Measurements from ENCODE around the gene GINS2.

DNA sequence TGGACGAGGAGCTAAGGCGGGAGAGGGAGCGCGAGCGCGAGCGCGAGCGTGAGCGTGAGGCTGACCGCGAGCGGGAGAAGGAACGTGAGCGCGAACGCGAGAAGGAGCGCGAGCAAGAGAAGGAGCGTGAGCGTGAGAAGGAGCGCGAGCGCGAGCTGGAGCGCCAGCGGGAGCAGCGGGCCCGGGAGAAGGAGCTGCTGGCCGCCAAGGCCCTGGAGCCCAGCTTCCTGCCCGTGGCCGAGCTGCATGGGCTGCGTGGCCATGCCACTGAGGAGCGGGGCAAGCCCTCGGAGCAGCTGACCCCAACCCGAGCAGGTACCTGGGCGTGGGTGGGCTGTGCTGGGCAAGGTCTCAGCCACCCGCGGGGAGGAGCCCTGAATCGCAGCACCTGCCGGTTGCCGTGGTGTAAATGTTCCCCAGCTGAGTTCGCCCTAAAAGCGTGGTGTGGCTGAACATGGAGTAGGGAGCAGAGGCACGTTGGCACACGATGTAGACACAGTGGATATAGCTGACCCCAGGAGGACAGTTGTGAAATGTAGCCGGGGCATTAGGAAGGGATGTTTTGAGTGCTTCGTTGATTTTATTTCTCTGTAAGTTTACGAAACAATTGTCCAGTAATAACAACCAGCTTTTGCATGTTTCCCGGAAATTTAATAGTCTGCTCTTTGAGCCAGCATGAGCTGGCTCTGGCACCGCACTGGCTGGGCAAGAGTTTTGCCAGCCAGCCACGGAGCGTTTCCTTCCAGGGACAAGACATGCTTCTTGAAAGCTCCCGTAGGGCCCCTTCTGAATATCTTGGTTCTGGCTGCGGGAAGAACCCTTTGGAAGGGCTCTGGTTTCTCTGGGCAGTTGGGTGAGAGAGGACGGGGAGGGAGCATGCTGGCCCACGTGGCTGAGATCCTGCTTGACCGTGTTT lies 32.1 kb downstream of the GINS2 start:
- TF ChIP-seq, protein P1, sequence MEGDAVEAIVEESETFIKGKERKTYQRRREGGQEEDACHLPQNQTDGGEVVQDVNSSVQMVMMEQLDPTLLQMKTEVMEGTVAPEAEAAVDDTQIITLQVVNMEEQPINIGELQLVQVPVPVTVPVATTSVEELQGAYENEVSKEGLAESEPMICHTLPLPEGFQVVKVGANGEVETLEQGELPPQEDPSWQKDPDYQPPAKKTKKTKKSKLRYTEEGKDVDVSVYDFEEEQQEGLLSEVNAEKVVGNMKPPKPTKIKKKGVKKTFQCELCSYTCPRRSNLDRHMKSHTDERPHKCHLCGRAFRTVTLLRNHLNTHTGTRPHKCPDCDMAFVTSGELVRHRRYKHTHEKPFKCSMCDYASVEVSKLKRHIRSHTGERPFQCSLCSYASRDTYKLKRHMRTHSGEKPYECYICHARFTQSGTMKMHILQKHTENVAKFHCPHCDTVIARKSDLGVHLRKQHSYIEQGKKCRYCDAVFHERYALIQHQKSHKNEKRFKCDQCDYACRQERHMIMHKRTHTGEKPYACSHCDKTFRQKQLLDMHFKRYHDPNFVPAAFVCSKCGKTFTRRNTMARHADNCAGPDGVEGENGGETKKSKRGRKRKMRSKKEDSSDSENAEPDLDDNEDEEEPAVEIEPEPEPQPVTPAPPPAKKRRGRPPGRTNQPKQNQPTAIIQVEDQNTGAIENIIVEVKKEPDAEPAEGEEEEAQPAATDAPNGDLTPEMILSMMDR (conservative IDR thresholded peaks at IDR 0.05; ENCODE audit: low read length) = no peak
- TF ChIP-seq EZH2phosphoT487 (IDR thresholded peaks at IDR 0.05; ENCODE audit: borderline replicate concordance) = no peak
